Neuronal stem cell (in vitro differentiated cells): Measurements from ENCODE around the gene POU2AF3.

Experiments used
- DNase-seq: peaks from one replicate; pipeline ENCODE4 v3.0.0-alpha.2; 2013; ENCODE audit warnings: low spot score
- H2AFZ ChIP-seq: one replicate; pipeline ENCODE4 v1.6.1; 2013; ENCODE audit warnings: mild to moderate bottlenecking, low read length, inconsistent platforms
- H2AK5ac ChIP-seq: 2 replicates; pipeline ENCODE4 v1.6.1; 2013; ENCODE audit warnings: low read depth, mild to moderate bottlenecking, inconsistent platforms, low read length, moderate library complexity, mixed read lengths
- H2BK120ac ChIP-seq: 2 replicates; pipeline ENCODE4 v1.6.1; 2013; ENCODE audit warnings: low read depth, mild to moderate bottlenecking, inconsistent platforms, low read length, moderate library complexity, mixed read lengths
- H2BK12ac ChIP-seq: one replicate; pipeline ENCODE4 v1.6.1; 2013; ENCODE audit warnings: low read length, inconsistent platforms
- H2BK15ac ChIP-seq: 2 replicates; pipeline ENCODE4 v1.6.1; 2013; ENCODE audit warnings: mild to moderate bottlenecking, low read length, inconsistent platforms, mixed read lengths
- H2BK5ac ChIP-seq: one replicate; pipeline ENCODE4 v1.6.1; 2013; ENCODE audit warnings: inconsistent platforms, mild to moderate bottlenecking, low read length, moderate library complexity
- H3K14ac ChIP-seq: one replicate; pipeline ENCODE4 v1.6.1; 2013; ENCODE audit warnings: low read length, inconsistent platforms
- H3K18ac ChIP-seq: 2 replicates; pipeline ENCODE4 v1.6.1; 2013; ENCODE audit warnings: low read length, inconsistent platforms
- H3K23ac ChIP-seq: 2 replicates; pipeline ENCODE4 v1.6.1; 2013; ENCODE audit warnings: low read depth, mild to moderate bottlenecking, mixed read lengths, low read length, inconsistent platforms; ENCODE audit not compliant: poor library complexity
- H3K27ac ChIP-seq: replicated peaks from 3 replicates; pipeline ENCODE4 v1.5.1; 2013; ENCODE audit warnings: low read length, inconsistent platforms
- H3K27me3 ChIP-seq, 3 experiments: 2 replicates each; pipeline ENCODE4 v1.6.1; 2013; ENCODE audit warnings: low read length in 3 of 3, mild to moderate bottlenecking in 2 of 3, inconsistent platforms in 1 of 3, low read depth in 1 of 3, mixed read lengths in 1 of 3, moderate library complexity in 1 of 3; ENCODE audit not compliant: control insufficient read depth in 3 of 3, insufficient read depth in 3 of 3
- H3K36me3 ChIP-seq, 2 donors: replicated peaks in 1 of 2; 2 replicates each; pipeline ENCODE4 v1.6.1; 2013; ENCODE audit warnings: low read length in 2 of 2; ENCODE audit not compliant: control insufficient read depth in 2 of 2, insufficient read depth in 2 of 2
- H3K4ac ChIP-seq: 2 replicates; pipeline ENCODE4 v1.6.1; 2013; ENCODE audit warnings: inconsistent platforms, mild to moderate bottlenecking, low read length, moderate library complexity
- H3K4me1 ChIP-seq, 2 donors: 1 replicate in 1 of 2; 2 replicates in 1 of 2; pipeline ENCODE4 v1.6.1; 2013; ENCODE audit warnings: low read length in 2 of 2, low read depth in 1 of 2; ENCODE audit not compliant: control insufficient read depth in 2 of 2, insufficient read depth in 1 of 2
- H3K4me2 ChIP-seq: one replicate; pipeline ENCODE4 v1.6.1; 2013; ENCODE audit warnings: mild to moderate bottlenecking, low read length, inconsistent platforms; ENCODE audit not compliant: insufficient read depth, poor library complexity, severe bottlenecking
- H3K4me3 ChIP-seq, 2 donors: 2 replicates each; pipeline ENCODE4 v1.5.1; 2013; ENCODE audit warnings: low read length in 2 of 2, mild to moderate bottlenecking in 2 of 2, inconsistent platforms in 1 of 2, moderate library complexity in 1 of 2
- H3K79me1 ChIP-seq: one replicate; pipeline ENCODE4 v1.6.1; 2013; ENCODE audit warnings: low read depth, mild to moderate bottlenecking, inconsistent platforms, low read length, moderate library complexity
- H3K9ac ChIP-seq: one replicate; pipeline ENCODE4 v1.6.1; 2013; ENCODE audit warnings: mild to moderate bottlenecking, low read depth, low read length, inconsistent platforms; ENCODE audit not compliant: poor library complexity
- H3K9me3 ChIP-seq, 2 donors: replicated peaks in 1 of 2; 2 replicates each; pipeline versions ENCODE3 to v1.6.1; 2013; ENCODE audit warnings: low read length in 2 of 2, mild to moderate bottlenecking in 2 of 2, inconsistent platforms in 1 of 2, low read depth in 1 of 2, mixed read lengths in 1 of 2, moderate library complexity in 1 of 2; ENCODE audit not compliant: control insufficient read depth in 2 of 2, insufficient read depth in 1 of 2
- H4K8ac ChIP-seq: one replicate; pipeline ENCODE4 v1.6.1; 2013; ENCODE audit warnings: low read depth, mild to moderate bottlenecking, inconsistent platforms, low read length, moderate library complexity
- H4K91ac ChIP-seq: one replicate; pipeline ENCODE4 v1.6.1; 2013; ENCODE audit warnings: low read length, low read depth, mild to moderate bottlenecking, inconsistent platforms; ENCODE audit not compliant: poor library complexity
- WGBS, 2 donors: extraction: QIAGEN DNeasy Blood & Tissue Kit; methylation state at CpG; one replicate each; pipeline ENCODE4 v1.1.7; 2013; ENCODE audit warnings: missing lambda C conversion rate in 2 of 2, mixed read lengths in 1 of 2; ENCODE audit not compliant: insufficient read length in 2 of 2, insufficient replicate concordance in 1 of 2; ENCODE audit errors: extremely low coverage in 2 of 2; 5-methylcytosine and 5-hydroxymethylcytosine counted together

The POU2AF3 gene

GRCh38 chr11:111336582-111337256, 38.4 kb downstream of the POU2AF3 start:
- Histone ChIP-seq H3K4me1 (peaks cover 0 to 9% of the 10 kb centered on the region in 2 donors), H3K27ac (no peak overlapping the region), H2AFZ (no peak overlapping the region), H4K8ac (no peak overlapping the region), H3K18ac (no peak overlapping the region), H3K4ac (no peak overlapping the region), H4K91ac (no peak overlapping the region), H2BK5ac (no peak overlapping the region), H3K14ac (no peak overlapping the region), H2BK120ac (no peak overlapping the region), H3K27me3 (peaks cover 0 to 2% (median 0%) of the 10 kb centered on the region in 3 experiments), H3K9ac (no peak overlapping the region), H3K4me3 (no peak overlapping the region), H3K9me3 (no peaks in the 10 kb centered on the region), H3K23ac (no peak overlapping the region), H3K4me2 (no peak overlapping the region), H3K79me1 (no peaks in the 10 kb centered on the region), H2BK12ac (no peak overlapping the region), H2AK5ac (no peak overlapping the region), H3K36me3 (no peaks in the 10 kb centered on the region), H2BK15ac (no peak overlapping the region)
- WGBS, 2 donors, result no CpG with 5 or more reads among the region's 2 CpGs
- DNase-seq, result no peak

- Histone ChIP-seq H3K4me3 (no peak overlapping the region), H3K79me1 (no peaks in the 10 kb centered on the region), H3K18ac (no peak overlapping the region), H2BK120ac (no peak overlapping the region), H3K4me2 (no peak overlapping the region), H3K27ac (no peak overlapping the region), H2BK15ac (no peak overlapping the region), H3K23ac (no peak overlapping the region), H4K91ac (no peak overlapping the region), H3K9ac (no peak overlapping the region), H3K9me3 (no peaks in the 10 kb centered on the region), H2AFZ (no peak overlapping the region), H3K27me3 (no peaks in the 10 kb centered on the region), H3K4me1 (peaks cover 0 to 9% of the 10 kb centered on the region in 2 donors), H3K36me3 (no peaks in the 10 kb centered on the region), H2AK5ac (no peak overlapping the region), H4K8ac (no peak overlapping the region), H2BK5ac (no peak overlapping the region), H2BK12ac (no peak overlapping the region), H3K4ac (no peak overlapping the region), H3K14ac (no peak overlapping the region)
- DNase-seq, result no peak
Observed at GRCh38 chr11:111339758-111340388, 41.5 kb downstream of the POU2AF3 start.

- Histone ChIP-seq H2BK120ac (no peak overlapping the region), H2AFZ (no peak overlapping the region), H3K9me3 (no peaks in the 10 kb centered on the region), H4K91ac (no peak overlapping the region), H4K8ac (no peak overlapping the region), H3K4me2 (no peak overlapping the region), H3K4ac (no peak overlapping the region), H3K27me3 (no peaks in the 10 kb centered on the region), H3K4me1 (no peaks in the 10 kb centered on the region), H3K36me3 (no peaks in the 10 kb centered on the region), H3K27ac (no peak overlapping the region), H3K9ac (no peak overlapping the region), H2BK15ac (no peak overlapping the region), H2AK5ac (no peak overlapping the region), H3K14ac (no peak overlapping the region), H2BK12ac (no peak overlapping the region), H3K79me1 (no peaks in the 10 kb centered on the region), H3K23ac (no peak overlapping the region), H3K18ac (no peak overlapping the region), H2BK5ac (no peak overlapping the region), H3K4me3 (no peak overlapping the region)
- WGBS, 2 donors, result no CpG with 5 or more reads among the region's 3 CpGs
- no peak for DNase-seq
Observed at GRCh38 chr11:111342329-111342728, 44.0 kb downstream of the POU2AF3 start.

- no peak overlapping the region for H3K27ac ChIP-seq
- H3K18ac ChIP-seq, result no peak overlapping the region
- no CpG with 5 or more reads among the region's 3 CpGs for WGBS, 2 donors
- no peaks in the 10 kb centered on the region for H3K36me3 ChIP-seq
- DNase-seq, result no peak
- H2BK120ac ChIP-seq, result no peak overlapping the region
- H3K14ac ChIP-seq, result no peak overlapping the region
- no peak overlapping the region for H3K4me2 ChIP-seq
- H2BK5ac ChIP-seq, result no peak overlapping the region
- H3K9ac ChIP-seq, result no peak overlapping the region
- H3K27me3 ChIP-seq, result no peaks in the 10 kb centered on the region
- H3K4ac ChIP-seq, result no peak overlapping the region
- H2BK15ac ChIP-seq, result no peak overlapping the region
- H3K79me1 ChIP-seq, result no peaks in the 10 kb centered on the region
- no peak overlapping the region for H2AK5ac ChIP-seq
- H3K4me1 ChIP-seq, result no peaks in the 10 kb centered on the region
- no peak overlapping the region for H2AFZ ChIP-seq
- peaks cover 0 to 2% of the 10 kb centered on the region in 2 donors for H3K9me3 ChIP-seq
- H3K4me3 ChIP-seq, result no peak overlapping the region
- no peak overlapping the region for H4K8ac ChIP-seq
- no peak overlapping the region for H2BK12ac ChIP-seq
- H4K91ac ChIP-seq, result no peak overlapping the region
- no peak overlapping the region for H3K23ac ChIP-seq
Observed at GRCh38 chr11:111344032-111344431, 45.7 kb downstream of the POU2AF3 start.
